ENCODE measurements around the gene SHROOM3. TPM values are rescaled to one million over a fixed set of nuclear protein-coding genes. Genes with fewer than 3 reads are reported as not detected.
A peak's percentile ranks its signal among the peaks of the same experiment; 100 is the strongest.

The SHROOM3 gene
- total and polyA plus RNA-seq, 2 experiments from 2014 or later: 11.3 to 73.5 TPM

GRCh38 chr4:76484654-76485053 is 49.6 kb downstream of the SHROOM3 start (continued):
- TF ChIP-seq ZNF114 (CRISPR knock-in tag; IDR thresholded peaks at IDR 0.05) (no peak), ZNF331 (CRISPR knock-in tag; IDR thresholded peaks at IDR 0.05; ENCODE audit: low read depth) (no peak), REST (IDR thresholded peaks at IDR 0.05; ENCODE audit: unreplicated experiment) (no peak), EZH2 (IDR thresholded peaks at IDR 0.05; ENCODE audit: low read depth, unreplicated experiment) (no peak), NANOG (IDR thresholded peaks at IDR 0.05; ENCODE audit: borderline replicate concordance) (no peak)

- Histone ChIP-seq H3K79me2 (replicated peaks; ENCODE audit: insufficient read depth) (no peaks in the 10 kb centered on the region), H3K36me3 (ENCODE audit: insufficient read depth) (no peaks in the 10 kb centered on the region), H3K4me1 (ENCODE audit: insufficient read depth) (peaks cover 29% of the 10 kb centered on the region), H3F3A (replicated peaks; ENCODE audit: low read depth) (no peaks in the 10 kb centered on the region), H3K27ac (ENCODE audit: low read depth) (peak overlapping the region; percentile 34), H3K4me2 (peak overlapping the region; percentile 45), H4K20me1 (replicated peaks; ENCODE audit: insufficient read depth) (no peaks in the 10 kb centered on the region), H3K4me3 (no peak overlapping the region; the same call in 1 of the 2 replicates), H2AFZ (no peak overlapping the region), H3K9me2 (ENCODE audit: insufficient read depth) (no peaks in the 10 kb centered on the region), H3K27me3 (ENCODE audit: insufficient read depth) (no peaks in the 10 kb centered on the region)
- Mint-ChIP-seq H3K4me3 (0 out of 3 replicates have a peak overlapping the region, but pooled peaks have one; percentile 5), H3K9me3 (peaks cover 23% of the 10 kb centered on the region), H3K27me3 (ENCODE audit: insufficient read depth, low read depth, poor library complexity) (peaks cover 2% of the 10 kb centered on the region), H3K27ac (peak overlapping the region; percentile 80), H3K36me3 (ENCODE audit: low read depth) (peaks cover 17% of the 10 kb centered on the region; the same call in 2 of the 3 replicates), H3K4me1 (peaks cover 24% of the 10 kb centered on the region)
- TF ChIP-seq ZNF114 (CRISPR knock-in tag; IDR thresholded peaks at IDR 0.05) (no peak), REST (IDR thresholded peaks at IDR 0.05; ENCODE audit: unreplicated experiment) (no peak), NANOG (IDR thresholded peaks at IDR 0.05; ENCODE audit: borderline replicate concordance) (peak; percentile 66; the same call in 1 of the 2 replicates)
- ATAC-seq (peak; percentile 94), DNase-seq (ENCODE audit: low spot score) (peak; percentile 51)
Observed at GRCh38 chr4:76485450-76485849, 50.4 kb downstream of the SHROOM3 start.

All from GM23338 (cell line).